ENCODE measurements around the gene CDK7.

DNA sequence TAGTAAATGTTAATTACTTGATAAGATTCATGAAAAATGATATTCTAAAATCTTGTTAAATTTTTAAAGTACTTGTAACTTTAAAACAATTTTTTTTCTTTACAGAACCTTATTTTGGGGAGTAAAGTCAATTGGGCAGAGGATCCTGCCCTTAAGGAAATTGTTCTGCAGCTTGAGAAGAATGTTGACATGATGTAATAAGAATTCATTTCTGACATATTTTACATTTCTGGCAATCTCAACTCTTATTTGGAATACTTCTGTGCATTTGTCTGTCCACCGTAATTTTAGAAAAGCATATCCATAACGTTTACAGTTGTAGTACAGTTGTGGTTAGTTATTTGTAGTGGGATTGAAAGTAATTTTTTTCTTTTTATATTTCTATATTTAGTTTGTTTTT lies 25.1 kb upstream of the CDK7 start:
- TF ChIP-seq, protein P1, sequence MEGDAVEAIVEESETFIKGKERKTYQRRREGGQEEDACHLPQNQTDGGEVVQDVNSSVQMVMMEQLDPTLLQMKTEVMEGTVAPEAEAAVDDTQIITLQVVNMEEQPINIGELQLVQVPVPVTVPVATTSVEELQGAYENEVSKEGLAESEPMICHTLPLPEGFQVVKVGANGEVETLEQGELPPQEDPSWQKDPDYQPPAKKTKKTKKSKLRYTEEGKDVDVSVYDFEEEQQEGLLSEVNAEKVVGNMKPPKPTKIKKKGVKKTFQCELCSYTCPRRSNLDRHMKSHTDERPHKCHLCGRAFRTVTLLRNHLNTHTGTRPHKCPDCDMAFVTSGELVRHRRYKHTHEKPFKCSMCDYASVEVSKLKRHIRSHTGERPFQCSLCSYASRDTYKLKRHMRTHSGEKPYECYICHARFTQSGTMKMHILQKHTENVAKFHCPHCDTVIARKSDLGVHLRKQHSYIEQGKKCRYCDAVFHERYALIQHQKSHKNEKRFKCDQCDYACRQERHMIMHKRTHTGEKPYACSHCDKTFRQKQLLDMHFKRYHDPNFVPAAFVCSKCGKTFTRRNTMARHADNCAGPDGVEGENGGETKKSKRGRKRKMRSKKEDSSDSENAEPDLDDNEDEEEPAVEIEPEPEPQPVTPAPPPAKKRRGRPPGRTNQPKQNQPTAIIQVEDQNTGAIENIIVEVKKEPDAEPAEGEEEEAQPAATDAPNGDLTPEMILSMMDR (IDR thresholded peaks at IDR 0.05), result no peak
- no peak for TF ChIP-seq POLR2A (IDR thresholded peaks at IDR 0.05)

Measured in uterus (tissue), 2 donors.